Measurements from ENCODE around the gene ZMAT5.

GRCh38 chr22:29697853-29698598 is 68.8 kb downstream of the ZMAT5 start:
- TF ChIP-seq CTCF (IDR thresholded peaks at IDR 0.05 in 8 of 11, conservative IDR thresholded peaks at IDR 0.05 in 3 of 11) (no peak), POLR2AphosphoS5 (IDR thresholded peaks at IDR 0.05) (peak in 2 of 3 donors; percentile 35 to 48), POLR2A (IDR thresholded peaks at IDR 0.05) (no peak)
